SK-N-SH (cell line): ENCODE results near the gene MYO1D. TPM values are rescaled to one million over a fixed set of nuclear protein-coding genes. Genes with fewer than 3 reads are reported as not detected.

ENCODE experiments used
- CTCF ChIA-PET: fragments of 300-600, 350-600 bp; formaldehyde crosslinking; extraction: SDS; loops from one replicate; lab custom pipeline; 2021; lab: Yijun Ruan, JAX
- POLR2A ChIA-PET: fragments of 350-600 bp; sonication (Branson Sonifier 250); formaldehyde crosslinking; extraction: SDS; loops from one replicate; lab custom pipeline; 2020; ENCODE audit warnings: antibody characterized with exemption, inconsistent platforms; lab: Yijun Ruan, JAX
- DNase-seq: peaks from one replicate; pipeline ENCODE4 v3.0.0; 2012
- H2AFZ ChIP-seq: fragments of 200-600 bp; sonication (generic); 2 replicates; pipeline ENCODE4 v1.8.1; 2016; ENCODE audit warnings: antibody characterized with exemption, mild to moderate bottlenecking, low read depth
- H3F3A ChIP-seq: fragments of 200-600 bp; sonication (generic); replicated peaks from 2 replicates; pipeline ENCODE3; 2016; ENCODE audit warnings: antibody characterized with exemption, mild to moderate bottlenecking; ENCODE audit not compliant: insufficient read depth
- H3K27ac ChIP-seq, 2 experiments: fragments of 200-500 bp in 1 of 2; fragments of 200-600 bp in 1 of 2; sonication (Bioruptor generic) in 1 of 2; sonication (generic), shearing (Covaris generic) in 1 of 2; 2 replicates each; pipeline versions ENCODE4 v1.5.1 to v1.6.1; 2014 to 2016; ENCODE audit warnings: low read depth in 2 of 2, inconsistent platforms in 1 of 2, low read length in 1 of 2, mild to moderate bottlenecking in 1 of 2, mixed read lengths in 1 of 2
- H3K27me3 ChIP-seq: fragments of 200-600 bp; sonication (generic), shearing (Covaris generic); 2 replicates; pipeline ENCODE4 v1.6.1; 2016; ENCODE audit warnings: mixed run types; ENCODE audit not compliant: insufficient read depth
- H3K36me3 ChIP-seq, 2 experiments: fragments of 200-500 bp in 1 of 2; fragments of 200-600 bp in 1 of 2; sonication (Bioruptor generic) in 1 of 2; sonication (generic) in 1 of 2; replicated peaks in 1 of 2; 2 replicates each; pipeline versions ENCODE3 to v1.5.1; 2014 to 2016; ENCODE audit warnings: low read length in 1 of 2, mild to moderate bottlenecking in 1 of 2; ENCODE audit not compliant: insufficient read depth in 2 of 2, control insufficient read depth in 1 of 2
- H3K4me1 ChIP-seq, 2 experiments: fragments of 200-500 bp in 1 of 2; fragments of 200-600 bp in 1 of 2; sonication (Bioruptor generic) in 1 of 2; sonication (generic), shearing (Covaris generic) in 1 of 2; 2 replicates each; pipeline versions ENCODE4 v1.5.1 to v1.6.1; 2014 to 2016; ENCODE audit warnings: low read depth in 1 of 2, low read length in 1 of 2, mixed run types in 1 of 2; ENCODE audit not compliant: insufficient read depth in 2 of 2, control insufficient read depth in 1 of 2
- H3K4me2 ChIP-seq: fragments of 200-600 bp; sonication (generic), shearing (Covaris generic); 2 replicates; pipeline ENCODE4 v1.6.1; 2017; ENCODE audit warnings: mixed run types
- H3K4me3 ChIP-seq, 2 experiments: fragments of 200-500 bp in 1 of 2; fragments of 200-600 bp in 1 of 2; sonication (Bioruptor generic) in 1 of 2; sonication (generic), shearing (Covaris generic) in 1 of 2; 2 replicates each; pipeline versions ENCODE4 v1.5.1 to v1.8.1; 2014 to 2016; ENCODE audit warnings: low read depth in 2 of 2, inconsistent platforms in 1 of 2, low read length in 1 of 2, mild to moderate bottlenecking in 1 of 2, mixed read lengths in 1 of 2, moderate library complexity in 1 of 2
- H3K79me2 ChIP-seq: fragments of 200-600 bp; sonication (generic); 2 replicates; pipeline ENCODE4 v1.8.1; 2017; ENCODE audit warnings: mild to moderate bottlenecking; ENCODE audit not compliant: insufficient read depth
- H3K9ac ChIP-seq: fragments of 200-600 bp; sonication (generic); 2 replicates; pipeline ENCODE4 v1.6.1; 2017; ENCODE audit warnings: mixed run types
- H3K9me2 ChIP-seq: fragments of 200-600 bp; sonication (generic); 2 replicates; pipeline ENCODE4 v1.6.1; 2017; ENCODE audit warnings: mixed run types
- H3K9me3 ChIP-seq: fragments of 200-600 bp; sonication (generic); 2 replicates; pipeline ENCODE4 v1.6.1; 2017; ENCODE audit warnings: mixed run types, mild to moderate bottlenecking, moderate library complexity
- H4K20me1 ChIP-seq: fragments of 200-600 bp; sonication (generic); 2 replicates; pipeline ENCODE4 v1.6.1; 2017; ENCODE audit warnings: mild to moderate bottlenecking, mixed run types; ENCODE audit not compliant: insufficient read depth
- EP300 ChIP-seq, 2 experiments: IDR thresholded peaks; 2 replicates each; pipeline versions ENCODE4 v1.4.0 to v1.6.1; 2012; ENCODE audit warnings: borderline replicate concordance in 1 of 2, low read depth in 1 of 2, low read length in 1 of 2
- EZH2phosphoT487 ChIP-seq: fragments of 200-600 bp; sonication (generic); IDR thresholded peaks from 2 replicates; pipeline ENCODE4 v1.6.1; 2017; ENCODE audit warnings: low read depth, mixed run types, mild to moderate bottlenecking, antibody characterized with exemption, moderate library complexity, borderline replicate concordance
- FOSL2 ChIP-seq: IDR thresholded peaks from 2 replicates; pipeline ENCODE4 v1.4.0; 2012; ENCODE audit warnings: low read depth, mild to moderate bottlenecking, moderate library complexity, borderline replicate concordance
- JUND ChIP-seq: IDR thresholded peaks from 2 replicates; pipeline ENCODE4 v1.4.0; 2012
- MEF2A ChIP-seq: IDR thresholded peaks from 2 replicates; pipeline ENCODE4 v1.4.0; 2012; ENCODE audit warnings: low read depth, borderline replicate concordance
- MXI1 ChIP-seq: IDR thresholded peaks from 2 replicates; pipeline ENCODE4 v1.6.1; 2012; ENCODE audit warnings: mild to moderate bottlenecking, low read depth, low read length, improper control_type of control experiment
- NFIC ChIP-seq: IDR thresholded peaks from 2 replicates; pipeline ENCODE4 v1.4.0; 2012; ENCODE audit warnings: borderline replicate concordance
- NRF1 ChIP-seq: IDR thresholded peaks from 2 replicates; pipeline ENCODE4 v1.6.1; 2012; ENCODE audit warnings: low read depth, mild to moderate bottlenecking, low read length
- POLR2AphosphoS5 ChIP-seq: IDR thresholded peaks from 2 replicates; pipeline ENCODE4 v1.6.1; 2012; ENCODE audit warnings: low read depth, low read length
- RFX5 ChIP-seq: IDR thresholded peaks from 2 replicates; pipeline ENCODE4 v1.6.1; 2012; ENCODE audit warnings: mild to moderate bottlenecking, improper control_type of control experiment, low read length
- RXRA ChIP-seq: IDR thresholded peaks from 2 replicates; pipeline ENCODE4 v1.4.0; 2012; ENCODE audit warnings: low read depth, mild to moderate bottlenecking, borderline replicate concordance
- TAF1 ChIP-seq: IDR thresholded peaks from 2 replicates; pipeline ENCODE4 v1.6.1; 2012; ENCODE audit warnings: low read depth, mild to moderate bottlenecking, low read length, moderate library complexity, borderline replicate concordance
- YY1 ChIP-seq: IDR thresholded peaks from 2 replicates; pipeline ENCODE4 v1.4.0; 2012; ENCODE audit warnings: low read depth, mild to moderate bottlenecking
- polyA plus RNA-seq, 3 experiments: library from polyadenylated mRNA; depleted of rRNA; stranded (reverse); fragments of >200 nt; gene quantifications; 2 replicates each; pipeline ENCODE4 v1.2.3, GENCODE V29; 2012
- TF ChIP-seq, protein P1 (sequence below): IDR thresholded peaks from 2 replicates; pipeline ENCODE4 v1.6.1; 2012; ENCODE audit warnings: mild to moderate bottlenecking, low read depth, low read length, moderate library complexity
- TF ChIP-seq, protein P2 (sequence below): fragments of 200-600 bp; sonication (generic); IDR thresholded peaks from 2 replicates; pipeline ENCODE4 v1.6.1; 2017; ENCODE audit warnings: antibody characterized with exemption, mild to moderate bottlenecking, moderate library complexity
- TF ChIP-seq, protein P3 (sequence below): IDR thresholded peaks from 2 replicates; pipeline ENCODE4 v1.4.0; 2012; ENCODE audit warnings: low read depth, borderline replicate concordance
- TF ChIP-seq, protein P4 (sequence below): fragments of 150-350 bp; IDR thresholded peaks from 2 replicates; pipeline ENCODE4 v1.6.1; 2016; ENCODE audit warnings: mild to moderate bottlenecking, low read depth, low read length

The MYO1D gene
- polyA plus RNA-seq, 1 of the 3 experiments (the other 2 are of a cell fraction), result 20.4 TPM

DNA sequence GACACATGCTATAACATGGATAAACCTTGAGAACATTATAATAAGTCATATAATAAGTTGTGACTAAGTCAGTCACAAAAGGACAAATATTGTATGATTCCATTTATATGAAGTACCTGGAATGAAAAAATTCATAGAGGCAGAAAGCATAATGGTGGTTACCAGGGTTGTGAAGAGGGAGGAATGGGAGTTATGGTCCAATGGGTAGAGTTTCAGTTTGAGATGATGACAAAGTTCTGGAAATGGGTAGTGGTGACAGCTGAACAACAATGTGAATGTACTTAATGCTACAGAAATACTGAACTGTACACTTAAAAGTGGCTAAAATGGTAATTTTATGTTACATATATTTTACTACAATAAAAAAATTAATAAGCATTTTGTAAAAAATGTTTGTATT is 49.7 kb downstream of the MYO1D start (continued):
- TF ChIP-seq, protein P1, sequence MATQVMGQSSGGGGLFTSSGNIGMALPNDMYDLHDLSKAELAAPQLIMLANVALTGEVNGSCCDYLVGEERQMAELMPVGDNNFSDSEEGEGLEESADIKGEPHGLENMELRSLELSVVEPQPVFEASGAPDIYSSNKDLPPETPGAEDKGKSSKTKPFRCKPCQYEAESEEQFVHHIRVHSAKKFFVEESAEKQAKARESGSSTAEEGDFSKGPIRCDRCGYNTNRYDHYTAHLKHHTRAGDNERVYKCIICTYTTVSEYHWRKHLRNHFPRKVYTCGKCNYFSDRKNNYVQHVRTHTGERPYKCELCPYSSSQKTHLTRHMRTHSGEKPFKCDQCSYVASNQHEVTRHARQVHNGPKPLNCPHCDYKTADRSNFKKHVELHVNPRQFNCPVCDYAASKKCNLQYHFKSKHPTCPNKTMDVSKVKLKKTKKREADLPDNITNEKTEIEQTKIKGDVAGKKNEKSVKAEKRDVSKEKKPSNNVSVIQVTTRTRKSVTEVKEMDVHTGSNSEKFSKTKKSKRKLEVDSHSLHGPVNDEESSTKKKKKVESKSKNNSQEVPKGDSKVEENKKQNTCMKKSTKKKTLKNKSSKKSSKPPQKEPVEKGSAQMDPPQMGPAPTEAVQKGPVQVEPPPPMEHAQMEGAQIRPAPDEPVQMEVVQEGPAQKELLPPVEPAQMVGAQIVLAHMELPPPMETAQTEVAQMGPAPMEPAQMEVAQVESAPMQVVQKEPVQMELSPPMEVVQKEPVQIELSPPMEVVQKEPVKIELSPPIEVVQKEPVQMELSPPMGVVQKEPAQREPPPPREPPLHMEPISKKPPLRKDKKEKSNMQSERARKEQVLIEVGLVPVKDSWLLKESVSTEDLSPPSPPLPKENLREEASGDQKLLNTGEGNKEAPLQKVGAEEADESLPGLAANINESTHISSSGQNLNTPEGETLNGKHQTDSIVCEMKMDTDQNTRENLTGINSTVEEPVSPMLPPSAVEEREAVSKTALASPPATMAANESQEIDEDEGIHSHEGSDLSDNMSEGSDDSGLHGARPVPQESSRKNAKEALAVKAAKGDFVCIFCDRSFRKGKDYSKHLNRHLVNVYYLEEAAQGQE, result no peak
- TF ChIP-seq FOSL2, result no peak
- TF ChIP-seq EP300 (IDR thresholded peaks at IDR 0.05; ENCODE audit: borderline replicate concordance in 1 of 2, low read depth in 1 of 2, low read length in 1 of 2), result no peak
- TF ChIP-seq TAF1, result no peak

DNA sequence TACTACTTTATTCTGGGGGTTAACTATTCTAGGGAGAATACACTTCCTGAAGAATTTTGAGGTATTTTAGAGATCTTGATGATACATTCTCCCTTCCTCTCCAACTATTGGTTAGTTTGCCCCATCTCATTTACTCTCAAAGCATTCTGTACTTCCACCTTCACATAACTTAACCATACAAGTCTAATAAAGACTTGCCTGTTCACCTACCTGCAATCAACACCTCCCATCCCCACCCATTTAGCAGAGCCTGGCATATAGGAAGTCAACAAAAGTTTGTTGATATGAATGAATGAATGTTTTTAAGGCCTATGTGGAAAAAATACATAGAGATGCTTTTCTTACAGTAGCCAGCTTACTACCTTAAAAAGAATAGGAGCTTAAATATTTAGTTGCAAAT is 50.8 kb downstream of the MYO1D start:
- CTCF ChIA-PET, result interaction anchor here (7.0 kb wide), 1 partner anchor 51 kb away, joined by 38 read pairs; the partner anchor contains the start of gene MYO1D
- Histone ChIP-seq H3K36me3 (no peaks in the 10 kb centered on the region), H3K27ac (peak overlapping the region in 1 of 2 experiments; percentile 89; a peak in 2 of 4 replicates)
- TF ChIP-seq RFX5 (no peak), NRF1 (no peak), FOSL2 (no peak), MEF2A (no peak), YY1 (no peak), EZH2phosphoT487 (no peak), POLR2AphosphoS5 (no peak), RXRA (no peak), JUND (no peak), NFIC (no peak), MXI1 (no peak)
- TF ChIP-seq, protein P2, sequence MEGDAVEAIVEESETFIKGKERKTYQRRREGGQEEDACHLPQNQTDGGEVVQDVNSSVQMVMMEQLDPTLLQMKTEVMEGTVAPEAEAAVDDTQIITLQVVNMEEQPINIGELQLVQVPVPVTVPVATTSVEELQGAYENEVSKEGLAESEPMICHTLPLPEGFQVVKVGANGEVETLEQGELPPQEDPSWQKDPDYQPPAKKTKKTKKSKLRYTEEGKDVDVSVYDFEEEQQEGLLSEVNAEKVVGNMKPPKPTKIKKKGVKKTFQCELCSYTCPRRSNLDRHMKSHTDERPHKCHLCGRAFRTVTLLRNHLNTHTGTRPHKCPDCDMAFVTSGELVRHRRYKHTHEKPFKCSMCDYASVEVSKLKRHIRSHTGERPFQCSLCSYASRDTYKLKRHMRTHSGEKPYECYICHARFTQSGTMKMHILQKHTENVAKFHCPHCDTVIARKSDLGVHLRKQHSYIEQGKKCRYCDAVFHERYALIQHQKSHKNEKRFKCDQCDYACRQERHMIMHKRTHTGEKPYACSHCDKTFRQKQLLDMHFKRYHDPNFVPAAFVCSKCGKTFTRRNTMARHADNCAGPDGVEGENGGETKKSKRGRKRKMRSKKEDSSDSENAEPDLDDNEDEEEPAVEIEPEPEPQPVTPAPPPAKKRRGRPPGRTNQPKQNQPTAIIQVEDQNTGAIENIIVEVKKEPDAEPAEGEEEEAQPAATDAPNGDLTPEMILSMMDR, result no peak
- TF ChIP-seq, protein P3, sequence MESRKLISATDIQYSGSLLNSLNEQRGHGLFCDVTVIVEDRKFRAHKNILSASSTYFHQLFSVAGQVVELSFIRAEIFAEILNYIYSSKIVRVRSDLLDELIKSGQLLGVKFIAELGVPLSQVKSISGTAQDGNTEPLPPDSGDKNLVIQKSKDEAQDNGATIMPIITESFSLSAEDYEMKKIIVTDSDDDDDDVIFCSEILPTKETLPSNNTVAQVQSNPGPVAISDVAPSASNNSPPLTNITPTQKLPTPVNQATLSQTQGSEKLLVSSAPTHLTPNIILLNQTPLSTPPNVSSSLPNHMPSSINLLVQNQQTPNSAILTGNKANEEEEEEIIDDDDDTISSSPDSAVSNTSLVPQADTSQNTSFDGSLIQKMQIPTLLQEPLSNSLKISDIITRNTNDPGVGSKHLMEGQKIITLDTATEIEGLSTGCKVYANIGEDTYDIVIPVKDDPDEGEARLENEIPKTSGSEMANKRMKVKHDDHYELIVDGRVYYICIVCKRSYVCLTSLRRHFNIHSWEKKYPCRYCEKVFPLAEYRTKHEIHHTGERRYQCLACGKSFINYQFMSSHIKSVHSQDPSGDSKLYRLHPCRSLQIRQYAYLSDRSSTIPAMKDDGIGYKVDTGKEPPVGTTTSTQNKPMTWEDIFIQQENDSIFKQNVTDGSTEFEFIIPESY, result no peak
- TF ChIP-seq, protein P1, result no peak
- TF ChIP-seq, protein P4, sequence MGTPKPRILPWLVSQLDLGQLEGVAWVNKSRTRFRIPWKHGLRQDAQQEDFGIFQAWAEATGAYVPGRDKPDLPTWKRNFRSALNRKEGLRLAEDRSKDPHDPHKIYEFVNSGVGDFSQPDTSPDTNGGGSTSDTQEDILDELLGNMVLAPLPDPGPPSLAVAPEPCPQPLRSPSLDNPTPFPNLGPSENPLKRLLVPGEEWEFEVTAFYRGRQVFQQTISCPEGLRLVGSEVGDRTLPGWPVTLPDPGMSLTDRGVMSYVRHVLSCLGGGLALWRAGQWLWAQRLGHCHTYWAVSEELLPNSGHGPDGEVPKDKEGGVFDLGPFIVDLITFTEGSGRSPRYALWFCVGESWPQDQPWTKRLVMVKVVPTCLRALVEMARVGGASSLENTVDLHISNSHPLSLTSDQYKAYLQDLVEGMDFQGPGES, result no peak
- TF ChIP-seq, all 33 proteins: peak for 0
- H3K27me3 ChIP-seq, result no peaks in the 10 kb centered on the region
- H2AFZ ChIP-seq, result no peak overlapping the region
- no peak overlapping the region for H3K4me2 ChIP-seq
- H3K4me1 ChIP-seq, result peaks cover 0 to 14% of the 10 kb centered on the region in 2 experiments; a peak in 3 of 4 replicates
- no peak overlapping the region for H3K9ac ChIP-seq
- peaks cover 32% of the 10 kb centered on the region for H3F3A ChIP-seq
- POLR2A ChIA-PET, result no interaction called here
- H3K79me2 ChIP-seq, result peaks cover 7% of the 10 kb centered on the region
- no peak for DNase-seq
- no peaks in the 10 kb centered on the region for H4K20me1 ChIP-seq
- no peaks in the 10 kb centered on the region for H3K9me2 ChIP-seq
- H3K4me3 ChIP-seq, result no peak overlapping the region
- H3K9me3 ChIP-seq, result no peaks in the 10 kb centered on the region
